PC-3 (cell line): ENCODE data around the gene SIT1.

Experiments used
- CTCF ChIP-seq: fragments of 300-600 bp; sonication (generic); conservative IDR thresholded peaks from 2 replicates; pipeline ENCODE4 v1.5.1; 2017; ENCODE audit warnings: antibody characterized with exemption, low read depth, mild to moderate bottlenecking, low read length
- EZH2 ChIP-seq: fragments of 300-600 bp; sonication (generic); IDR thresholded peaks from one replicate; pipeline ENCODE4 v1.6.1; 2017; ENCODE audit warnings: antibody characterized with exemption, mild to moderate bottlenecking, low read length; ENCODE audit not compliant: unreplicated experiment
- EZH2phosphoT487 ChIP-seq: fragments of 300-600 bp; sonication (generic); IDR thresholded peaks from 2 replicates; pipeline ENCODE4 v1.6.1; 2018; ENCODE audit warnings: mild to moderate bottlenecking, antibody characterized with exemption, low read length, borderline replicate concordance

- TF ChIP-seq CTCF = no peak
- no peak for TF ChIP-seq EZH2
- no peak for TF ChIP-seq EZH2phosphoT487
Observed at GRCh38 chr9:35646153-35646532, 4.6 kb downstream of the SIT1 start.
